ENCODE measurements around the gene CXorf51A.
"Not testable (repeated sequence)": the region's sequence is repeated elsewhere in the genome, so short reads cannot be mapped to it uniquely, and the experiment has no call there.

CXorf51A gene

DNA sequence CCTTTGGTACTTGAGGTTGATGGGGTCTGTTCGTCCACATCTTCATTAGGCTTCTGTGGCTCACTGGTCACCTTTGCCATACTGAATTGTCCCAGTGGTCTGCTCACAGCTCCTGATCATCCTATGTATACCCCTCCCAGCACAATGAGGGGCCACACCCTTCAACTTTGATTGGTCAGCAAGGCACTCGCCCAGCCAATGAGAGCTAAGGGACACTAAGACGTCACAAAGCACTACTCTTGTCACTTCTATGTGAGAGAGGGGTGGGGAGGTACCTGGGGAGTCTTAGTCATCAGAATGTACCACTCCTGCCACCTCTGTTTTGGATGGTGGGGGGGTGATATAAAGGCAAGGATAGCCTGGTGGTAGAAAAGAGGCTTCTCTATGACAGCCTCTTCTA is at the start of gene CXorf51A:
CXorf51A (minus strand) TSS at position 101 of the 400 bp plus-strand sequence; CDS start at position 80, 21 bp downstream.
- DNase-seq, result not testable (repeated sequence)

DNA sequence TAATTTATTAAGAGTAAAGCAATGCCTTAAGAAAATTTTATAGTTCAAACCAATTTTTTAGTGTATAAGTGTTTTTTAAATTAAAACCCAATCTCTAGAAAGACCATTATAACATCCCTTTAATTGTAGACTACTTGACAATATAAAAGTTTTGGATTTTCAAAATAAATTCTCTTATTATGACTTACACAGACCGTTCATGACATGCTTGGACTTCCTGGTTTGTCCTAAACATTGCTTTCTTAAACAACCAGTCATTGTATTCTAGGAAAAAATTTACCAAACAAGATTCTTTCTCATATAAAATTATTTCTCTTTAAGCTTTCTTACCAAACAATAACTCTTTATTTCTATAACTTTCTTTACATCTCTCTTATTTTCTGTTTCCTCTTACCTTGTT is 49.0 kb upstream of the CXorf51A start:
- no peak for DNase-seq

DNA sequence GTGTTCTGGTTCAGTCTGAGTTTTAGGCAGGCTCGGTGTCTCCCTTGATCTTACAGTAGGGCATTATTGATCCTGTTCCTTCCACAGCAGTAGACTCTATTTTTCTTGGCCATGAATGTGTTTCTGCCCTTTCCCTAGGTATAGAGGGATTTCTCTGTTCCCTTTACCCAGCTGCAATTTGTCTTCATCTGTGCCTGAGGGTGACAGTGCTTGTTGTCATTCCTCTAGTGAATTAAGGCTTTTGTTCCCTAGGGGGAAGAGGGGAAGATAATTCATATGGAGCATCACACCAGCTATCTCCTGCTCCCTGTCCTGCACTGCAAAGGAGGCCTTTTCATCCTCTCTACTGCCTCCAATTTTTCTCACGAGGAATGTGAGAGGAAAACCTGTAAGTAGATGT is 39.7 kb upstream of the CXorf51A start:
- no peak for DNase-seq

DNA sequence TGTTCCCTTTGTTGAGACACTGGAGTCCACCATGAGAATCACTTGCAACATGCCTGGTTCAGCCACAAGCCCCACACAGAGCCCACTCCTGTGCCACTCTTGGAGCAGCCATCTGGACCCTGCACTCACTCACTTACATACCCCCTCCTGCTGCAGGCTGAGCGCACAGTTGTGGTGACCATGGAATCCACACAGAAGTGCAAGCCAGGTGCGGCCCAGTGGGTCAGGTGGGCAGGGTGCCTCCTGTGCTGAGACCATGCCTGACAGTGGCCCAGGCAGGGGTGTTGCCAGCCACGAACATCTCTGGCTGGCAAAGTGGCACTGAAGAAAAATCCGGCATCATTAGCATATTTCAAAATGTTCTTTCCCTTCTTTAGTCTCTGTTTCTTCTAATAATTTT is 17.4 kb upstream of the CXorf51A start:
- no peak for DNase-seq

DNA sequence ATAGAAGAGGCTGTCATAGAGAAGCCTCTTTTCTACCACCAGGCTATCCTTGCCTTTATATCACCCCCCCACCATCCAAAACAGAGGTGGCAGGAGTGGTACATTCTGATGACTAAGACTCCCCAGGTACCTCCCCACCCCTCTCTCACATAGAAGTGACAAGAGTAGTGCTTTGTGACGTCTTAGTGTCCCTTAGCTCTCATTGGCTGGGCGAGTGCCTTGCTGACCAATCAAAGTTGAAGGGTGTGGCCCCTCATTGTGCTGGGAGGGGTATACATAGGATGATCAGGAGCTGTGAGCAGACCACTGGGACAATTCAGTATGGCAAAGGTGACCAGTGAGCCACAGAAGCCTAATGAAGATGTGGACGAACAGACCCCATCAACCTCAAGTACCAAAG is 5.1 kb downstream of the CXorf51A start, which contains the start of gene CXorf51B:
CXorf51B (plus strand) TSS at position 301 of the 400 bp plus-strand sequence; CDS start at position 322, 21 bp downstream.
- not testable (repeated sequence) for DNase-seq

Measured in DMS153 (cell line).